GM04503 (cell line): Measurements from ENCODE around the gene KDM5C.
A peak's percentile ranks its signal among the peaks of the same experiment; 100 is the strongest.

Experiments used
- DNase-seq: peaks from one replicate; pipeline ENCODE4 v3.0.0-alpha.2; 2012; ENCODE audit warnings: low read depth

KDM5C gene

GRCh38 chrX:53250556-53250955 is 25.5 kb upstream of the KDM5C start:
- no peak for DNase-seq

GRCh38 chrX:53249408-53250042 is 24.5 kb upstream of the KDM5C start:
- DNase-seq, result no peak

- DNase-seq, result no peak
Observed at GRCh38 chrX:53247928-53248327, 22.9 kb upstream of the KDM5C start.

- DNase-seq, result no peak
Observed at GRCh38 chrX:53246231-53246630, 21.2 kb upstream of the KDM5C start.

- DNase-seq, result no peak
Observed at GRCh38 chrX:53244610-53245009, 19.6 kb upstream of the KDM5C start.

- DNase-seq, result no peak
Observed at GRCh38 chrX:53242310-53242709, 17.3 kb upstream of the KDM5C start.

- no peak for DNase-seq
Observed at GRCh38 chrX:53241558-53241957, 16.6 kb upstream of the KDM5C start.

- no peak for DNase-seq
Observed at GRCh38 chrX:53239474-53239873, 14.5 kb upstream of the KDM5C start.

- DNase-seq, result no peak
Observed at GRCh38 chrX:53237056-53237455, 12.0 kb upstream of the KDM5C start.

- no peak for DNase-seq
Observed at GRCh38 chrX:53236025-53236679, 11.1 kb upstream of the KDM5C start.

- DNase-seq, result no peak
Observed at GRCh38 chrX:53235566-53235965, 10.6 kb upstream of the KDM5C start.

GRCh38 chrX:53234484-53234883 is 9.5 kb upstream of the KDM5C start:
- DNase-seq, result no peak

GRCh38 chrX:53233536-53233935 is 8.5 kb upstream of the KDM5C start:
- no peak for DNase-seq

GRCh38 chrX:53230116-53230515 is 5.1 kb upstream of the KDM5C start:
- no peak for DNase-seq

- no peak for DNase-seq
Observed at GRCh38 chrX:53227224-53227765, 2.3 kb upstream of the KDM5C start.

GRCh38 chrX:53223955-53224859 is 800 bp downstream of the KDM5C start:
- peak; percentile 27 for DNase-seq

GRCh38 chrX:53223068-53223693 is 1.8 kb downstream of the KDM5C start:
- DNase-seq, result no peak

- DNase-seq, result no peak
Observed at GRCh38 chrX:53211391-53211978, 13.5 kb downstream of the KDM5C start.

GRCh38 chrX:53196678-53197077 is 28.3 kb downstream of the KDM5C start:
- no peak for DNase-seq

- no peak for DNase-seq
Observed at GRCh38 chrX:53195401-53195800, 29.6 kb downstream of the KDM5C start.

GRCh38 chrX:53194308-53194707 is 30.7 kb downstream of the KDM5C start:
- DNase-seq, result no peak

GRCh38 chrX:53193093-53193492 is 31.9 kb downstream of the KDM5C start:
- DNase-seq, result no peak
